Loucy (cell line): Measurements from ENCODE around the gene DCLK2.

Experiments used
- H2AFZ ChIP-seq: fragments of 200-600 bp; sonication (generic); 2 replicates; pipeline ENCODE4 v1.6.0; 2016; ENCODE audit warnings: antibody characterized with exemption, mild to moderate bottlenecking, low read length, moderate library complexity
- H3F3A ChIP-seq: fragments of 200-600 bp; 2 replicates; pipeline ENCODE4 v1.6.0; 2016; ENCODE audit warnings: antibody characterized with exemption, low read depth, mild to moderate bottlenecking
- H3K27me3 ChIP-seq: fragments of 200-600 bp; sonication (generic); 2 replicates; pipeline ENCODE4 v1.6.1; 2014; ENCODE audit warnings: low read length, mild to moderate bottlenecking; ENCODE audit not compliant: insufficient read depth, poor library complexity, severe bottlenecking
- H3K36me3 ChIP-seq: fragments of 200-600 bp; sonication (generic); 2 replicates; pipeline ENCODE4 v1.6.1; 2016; ENCODE audit warnings: low read length; ENCODE audit not compliant: insufficient read depth
- H3K4me1 ChIP-seq: fragments of 200-600 bp; sonication (generic); 2 replicates; pipeline ENCODE4 v1.5.1; 2014; ENCODE audit warnings: low read length, mild to moderate bottlenecking; ENCODE audit not compliant: insufficient read depth, poor library complexity, severe bottlenecking
- H3K4me2 ChIP-seq: fragments of 200-600 bp; sonication (generic); 2 replicates; pipeline ENCODE4 v1.6.0; 2014; ENCODE audit warnings: antibody characterized with exemption, low read length, low read depth, mild to moderate bottlenecking; ENCODE audit not compliant: poor library complexity, severe bottlenecking
- H3K4me3 ChIP-seq: fragments of 200-600 bp; sonication (generic); 2 replicates; pipeline ENCODE4 v1.5.1; 2014; ENCODE audit warnings: low read length, mild to moderate bottlenecking, mixed read lengths; ENCODE audit not compliant: poor library complexity, severe bottlenecking
- H3K79me2 ChIP-seq: fragments of 200-600 bp; sonication (generic); 2 replicates; pipeline ENCODE4 v1.6.1; 2014; ENCODE audit warnings: low read length; ENCODE audit not compliant: insufficient read depth
- H3K9ac ChIP-seq: fragments of 200-600 bp; sonication (generic); 2 replicates; pipeline ENCODE4 v1.6.0; 2014; ENCODE audit warnings: mild to moderate bottlenecking, low read depth, low read length, moderate library complexity; ENCODE audit not compliant: poor library complexity, severe bottlenecking
- H3K9me2 ChIP-seq: fragments of 200-600 bp; sonication (generic); replicated peaks from 2 replicates; pipeline ENCODE4 v1.6.1; 2016; ENCODE audit warnings: low read depth, low read length, mixed read lengths
- H3K9me3 ChIP-seq: fragments of 200-600 bp; sonication (generic); 2 replicates; pipeline ENCODE4 v1.6.1; 2014; ENCODE audit warnings: mild to moderate bottlenecking, antibody characterized with exemption, low read length, low read depth; ENCODE audit not compliant: insufficient read depth
- H4K20me1 ChIP-seq: fragments of 200-600 bp; sonication (generic); 2 replicates; pipeline ENCODE4 v1.6.0; 2014; ENCODE audit warnings: antibody characterized with exemption, low read length, mild to moderate bottlenecking; ENCODE audit not compliant: insufficient read depth, poor library complexity, severe bottlenecking
- EZH2phosphoT487 ChIP-seq: fragments of 200-600 bp; IDR thresholded peaks from 2 replicates; pipeline ENCODE4 v1.6.1; 2018; ENCODE audit warnings: antibody characterized with exemption, mild to moderate bottlenecking, moderate library complexity, borderline replicate concordance
- TF ChIP-seq, protein P1 (sequence below): fragments of 200-600 bp; sonication (generic); conservative IDR thresholded peaks from 2 replicates; pipeline ENCODE4 v1.5.1; 2014; ENCODE audit warnings: mild to moderate bottlenecking, antibody characterized with exemption, low read length

Gene DCLK2

DNA sequence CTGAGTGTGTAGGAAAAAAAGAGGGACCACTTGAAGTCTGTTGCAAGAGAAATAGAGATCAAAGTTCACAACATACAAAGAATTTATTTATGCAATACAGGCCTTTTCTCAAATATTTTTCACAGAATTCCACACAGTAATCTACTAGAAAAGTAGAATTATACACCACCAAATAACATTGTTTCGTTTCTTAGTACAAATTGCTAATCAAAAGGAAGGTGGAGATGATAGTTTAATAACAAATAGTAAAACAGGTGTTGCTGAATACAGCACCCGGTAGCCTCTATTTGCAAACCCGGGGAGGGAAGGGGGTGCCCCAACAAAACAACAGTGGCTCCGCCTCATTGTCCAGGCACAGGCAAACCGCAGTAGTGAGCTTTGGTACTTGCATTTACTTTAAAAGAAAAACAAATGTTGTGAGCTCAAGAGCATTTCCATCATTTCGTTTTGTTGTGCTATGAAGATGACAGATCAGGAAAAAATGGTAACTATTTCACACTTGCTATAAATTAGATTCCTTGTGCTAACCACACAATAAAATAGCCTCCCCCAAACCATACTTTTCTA, 186.4 kb downstream of the DCLK2 start:
- Histone ChIP-seq H3K9me2 (no peaks in the 10 kb centered on the region), H2AFZ (no peak overlapping the region), H3K9me3 (no peaks in the 10 kb centered on the region), H3F3A (no peaks in the 10 kb centered on the region), H3K9ac (no peak overlapping the region), H3K36me3 (peaks cover 13% of the 10 kb centered on the region), H3K4me1 (no peaks in the 10 kb centered on the region), H3K27me3 (no peaks in the 10 kb centered on the region), H4K20me1 (no peaks in the 10 kb centered on the region), H3K4me3 (no peak overlapping the region), H3K4me2 (no peak overlapping the region), H3K79me2 (no peaks in the 10 kb centered on the region)
- no peak for TF ChIP-seq EZH2phosphoT487
- TF ChIP-seq, protein P1, sequence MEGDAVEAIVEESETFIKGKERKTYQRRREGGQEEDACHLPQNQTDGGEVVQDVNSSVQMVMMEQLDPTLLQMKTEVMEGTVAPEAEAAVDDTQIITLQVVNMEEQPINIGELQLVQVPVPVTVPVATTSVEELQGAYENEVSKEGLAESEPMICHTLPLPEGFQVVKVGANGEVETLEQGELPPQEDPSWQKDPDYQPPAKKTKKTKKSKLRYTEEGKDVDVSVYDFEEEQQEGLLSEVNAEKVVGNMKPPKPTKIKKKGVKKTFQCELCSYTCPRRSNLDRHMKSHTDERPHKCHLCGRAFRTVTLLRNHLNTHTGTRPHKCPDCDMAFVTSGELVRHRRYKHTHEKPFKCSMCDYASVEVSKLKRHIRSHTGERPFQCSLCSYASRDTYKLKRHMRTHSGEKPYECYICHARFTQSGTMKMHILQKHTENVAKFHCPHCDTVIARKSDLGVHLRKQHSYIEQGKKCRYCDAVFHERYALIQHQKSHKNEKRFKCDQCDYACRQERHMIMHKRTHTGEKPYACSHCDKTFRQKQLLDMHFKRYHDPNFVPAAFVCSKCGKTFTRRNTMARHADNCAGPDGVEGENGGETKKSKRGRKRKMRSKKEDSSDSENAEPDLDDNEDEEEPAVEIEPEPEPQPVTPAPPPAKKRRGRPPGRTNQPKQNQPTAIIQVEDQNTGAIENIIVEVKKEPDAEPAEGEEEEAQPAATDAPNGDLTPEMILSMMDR: no peak

DNA sequence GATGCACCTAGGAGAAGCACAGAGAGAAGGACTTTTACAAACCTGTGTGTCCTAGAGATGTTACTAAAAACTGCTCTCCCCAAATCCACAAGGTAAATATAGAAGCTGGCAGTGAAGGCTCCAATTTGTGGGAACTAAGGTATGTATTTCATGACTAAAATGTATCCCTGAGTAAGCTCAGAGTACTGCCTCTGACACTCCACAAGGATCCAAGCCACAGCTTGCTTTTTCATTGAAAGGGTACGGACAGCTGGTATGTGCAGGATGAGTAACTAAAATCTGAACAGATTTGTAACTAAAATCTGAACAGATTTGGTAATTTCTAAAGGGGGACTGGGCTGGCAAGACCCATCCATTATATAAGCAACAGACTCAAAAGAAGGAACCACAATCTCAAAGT, 187.6 kb downstream of the DCLK2 start:
- Histone ChIP-seq H3F3A (no peaks in the 10 kb centered on the region), H3K4me2 (no peak overlapping the region), H2AFZ (no peak overlapping the region), H3K9me2 (no peaks in the 10 kb centered on the region), H3K36me3 (peaks cover 13% of the 10 kb centered on the region), H3K27me3 (no peaks in the 10 kb centered on the region), H3K4me1 (no peaks in the 10 kb centered on the region), H3K9ac (no peak overlapping the region), H3K4me3 (no peak overlapping the region), H3K9me3 (no peaks in the 10 kb centered on the region), H4K20me1 (no peaks in the 10 kb centered on the region), H3K79me2 (no peaks in the 10 kb centered on the region)
- TF ChIP-seq EZH2phosphoT487: no peak
- TF ChIP-seq, protein P1: no peak

DNA sequence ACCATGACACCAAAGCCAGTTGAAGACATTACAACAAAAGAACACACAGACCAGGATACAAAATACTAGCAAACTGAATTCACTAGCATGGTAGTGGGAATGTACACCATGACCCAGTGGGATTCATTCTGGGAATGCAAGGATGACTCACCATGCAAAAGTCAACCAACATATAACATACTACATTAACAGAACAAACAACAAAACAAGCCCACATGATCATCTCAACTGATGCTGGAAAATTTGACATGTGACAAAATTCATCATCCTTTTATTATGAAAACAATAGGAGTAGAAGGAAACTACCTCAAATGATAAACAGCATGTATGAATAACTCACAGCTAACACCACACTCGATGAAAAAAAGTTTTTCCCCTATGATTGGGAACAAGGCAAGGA, 190.2 kb downstream of the DCLK2 start:
- H3K4me2 ChIP-seq: no peak overlapping the region
- H3K9ac ChIP-seq: no peak overlapping the region
- no peaks in the 10 kb centered on the region for H3K79me2 ChIP-seq
- H3K36me3 ChIP-seq: peaks cover 13% of the 10 kb centered on the region
- H3K4me3 ChIP-seq: no peak overlapping the region
- no peaks in the 10 kb centered on the region for H3K4me1 ChIP-seq
- no peaks in the 10 kb centered on the region for H3K27me3 ChIP-seq
- H4K20me1 ChIP-seq: no peaks in the 10 kb centered on the region
- TF ChIP-seq, protein P1: no peak
- TF ChIP-seq EZH2phosphoT487: no peak
- H3K9me2 ChIP-seq: no peaks in the 10 kb centered on the region
- H3K9me3 ChIP-seq: no peaks in the 10 kb centered on the region
- no peaks in the 10 kb centered on the region for H3F3A ChIP-seq
- H2AFZ ChIP-seq: no peak overlapping the region
